ENCODE results near the gene CHM. TPM values are rescaled to one million over a fixed set of nuclear protein-coding genes. Genes with fewer than 3 reads are reported as not detected.
"Not testable (repeated sequence)": the region's sequence is repeated elsewhere in the genome, so short reads cannot be mapped to it uniquely, and the experiment has no call there.

CHM gene
- total RNA-seq, 2 experiments from 2014 or later, result 12.0 to 13.9 TPM

DNA sequence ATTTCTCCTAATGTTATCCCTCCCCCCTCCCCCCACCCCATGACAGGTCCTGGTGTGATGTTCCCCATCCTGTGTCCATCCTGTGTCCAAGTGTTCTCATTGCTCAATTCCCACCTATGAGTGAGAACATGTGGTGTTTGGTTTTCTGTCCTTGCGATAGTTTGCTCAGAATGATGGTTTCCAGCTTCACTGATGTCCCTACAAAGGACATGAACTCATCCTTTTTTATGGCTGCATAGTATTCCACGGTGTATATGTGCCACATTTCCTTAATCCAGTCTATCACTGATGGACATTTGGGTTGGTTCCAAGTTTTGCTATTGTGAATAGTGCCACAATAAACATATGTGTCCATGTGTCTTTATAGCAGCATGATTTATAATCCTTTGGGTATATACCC is 113.0 kb downstream of the CHM start:
- H3K9me3 Mint-ChIP-seq; H3K27me3 Mint-ChIP-seq; CTCF ChIA-PET; H3K4me3 Mint-ChIP-seq; H3K27ac Mint-ChIP-seq; intact Hi-C loops (cut with micrococcal nuclease); DNase-seq; H3K36me3 Mint-ChIP-seq; H3K4me1 Mint-ChIP-seq (ENCODE audit: low read depth); POLR2A ChIA-PET: not testable (repeated sequence)

DNA sequence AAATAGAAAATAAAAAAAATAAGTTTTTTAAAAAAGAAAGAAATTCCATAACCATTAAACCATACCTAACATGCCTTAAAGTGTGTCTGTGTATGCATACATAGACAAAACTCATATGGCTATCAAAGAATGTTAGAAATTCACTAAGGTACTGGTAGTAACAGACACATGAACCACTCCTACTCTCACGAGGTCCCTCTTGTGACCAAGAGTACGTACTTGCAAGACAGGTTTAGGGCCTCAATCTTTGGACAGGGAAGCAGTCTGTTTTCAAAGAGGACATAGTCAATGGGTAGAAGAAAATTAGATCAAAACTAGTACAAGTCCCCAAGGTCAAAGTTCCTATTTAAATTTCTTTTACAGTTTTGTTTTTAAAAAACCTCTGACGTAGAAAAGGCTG is 117.3 kb downstream of the CHM start:
- DNase-seq, result no peak
- intact Hi-C loops (cut with micrococcal nuclease), result no loop called here
- POLR2A ChIA-PET, result no interaction called here
- Mint-ChIP-seq H3K27ac (no peak overlapping the region), H3K9me3 (no peaks in the 10 kb centered on the region), H3K27me3 (no peaks in the 10 kb centered on the region), H3K36me3 (no peaks in the 10 kb centered on the region), H3K4me3 (no peak overlapping the region), H3K4me1 (ENCODE audit: low read depth) (no peaks in the 10 kb centered on the region)
- CTCF ChIA-PET, result no interaction called here

DNA sequence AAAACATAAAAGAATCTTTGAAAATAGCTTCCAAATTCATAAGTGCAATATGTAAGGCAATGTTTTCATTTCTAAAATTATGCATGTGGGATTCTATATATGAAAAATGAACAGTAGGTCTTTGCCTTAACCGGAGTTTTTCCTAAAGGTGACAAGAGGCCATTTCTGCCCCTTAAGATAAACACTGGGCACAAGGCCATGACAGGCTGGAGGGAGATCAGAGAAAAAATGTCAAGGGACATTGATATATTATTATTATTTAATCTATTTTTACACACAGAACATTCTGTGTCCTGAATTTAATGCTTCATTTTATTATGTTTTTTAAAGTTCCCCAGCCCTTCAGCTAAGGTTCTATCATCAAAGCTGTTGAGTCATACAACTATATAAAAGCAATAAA is 118.8 kb downstream of the CHM start:
- ChIA-PET CTCF (no interaction called here), POLR2A (no interaction called here)
- Mint-ChIP-seq H3K4me3 (no peak overlapping the region), H3K4me1 (ENCODE audit: low read depth) (peaks cover 5% of the 10 kb centered on the region), H3K27ac (no peak overlapping the region), H3K36me3 (no peaks in the 10 kb centered on the region), H3K9me3 (no peaks in the 10 kb centered on the region), H3K27me3 (no peaks in the 10 kb centered on the region)
- intact Hi-C loops (cut with micrococcal nuclease), result no loop called here
- DNase-seq, result no peak

DNA sequence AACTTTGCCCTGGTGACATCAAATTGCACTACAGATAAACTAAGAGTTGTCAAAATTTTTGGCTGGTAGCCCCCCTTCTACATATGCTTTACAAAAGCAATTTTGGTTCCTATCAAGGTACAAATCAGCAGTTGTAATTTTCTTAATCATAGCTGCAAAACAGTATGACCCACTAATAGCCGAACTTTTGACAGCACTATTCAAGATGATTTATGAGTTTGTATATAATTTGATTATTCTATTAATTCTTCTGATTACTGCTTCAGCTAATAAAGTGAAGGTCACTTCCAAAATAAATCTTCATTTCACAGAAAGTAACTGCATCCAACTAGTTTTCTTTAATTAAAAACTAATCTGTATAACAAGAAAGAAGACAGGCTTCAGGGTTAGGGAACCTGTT is 119.6 kb downstream of the CHM start:
- POLR2A ChIA-PET, result no interaction called here
- Mint-ChIP-seq H3K27ac (no peak overlapping the region), H3K36me3 (no peaks in the 10 kb centered on the region), H3K4me3 (no peak overlapping the region), H3K27me3 (no peaks in the 10 kb centered on the region), H3K9me3 (no peaks in the 10 kb centered on the region), H3K4me1 (ENCODE audit: low read depth) (peaks cover 13% of the 10 kb centered on the region)
- DNase-seq, result no peak
- intact Hi-C loops (cut with micrococcal nuclease), result no loop called here
- CTCF ChIA-PET, result no interaction called here

DNA sequence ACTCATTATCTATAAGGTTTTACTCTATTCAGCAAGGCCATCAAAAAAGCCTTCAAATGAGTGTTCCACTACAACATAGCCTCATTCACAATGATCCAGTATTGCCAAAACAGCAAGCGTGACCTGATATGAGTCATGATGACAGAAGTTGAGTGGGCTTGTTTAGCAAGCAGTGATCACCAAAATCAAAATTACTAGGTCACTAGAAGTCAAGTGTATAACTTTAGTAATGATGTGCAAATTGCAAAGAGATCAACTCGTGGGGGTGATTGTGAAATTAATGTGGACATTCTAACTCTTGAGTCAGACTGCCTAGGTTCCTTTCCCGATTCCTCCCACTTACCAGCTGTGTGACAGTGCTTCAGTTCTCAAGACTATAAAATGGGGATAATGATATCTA is 124.5 kb downstream of the CHM start:
- no peak overlapping the region for H3K27ac Mint-ChIP-seq
- no peak overlapping the region for H3K4me3 Mint-ChIP-seq
- H3K36me3 Mint-ChIP-seq, result peaks cover 11% of the 10 kb centered on the region
- H3K9me3 Mint-ChIP-seq, result no peaks in the 10 kb centered on the region
- ChIA-PET CTCF (no interaction called here), POLR2A (no interaction called here)
- peak; percentile 7 for DNase-seq
- H3K4me1 Mint-ChIP-seq (ENCODE audit: low read depth), result peaks cover 15% of the 10 kb centered on the region
- H3K27me3 Mint-ChIP-seq, result no peaks in the 10 kb centered on the region
- intact Hi-C loops (cut with micrococcal nuclease), result no loop called here

DNA sequence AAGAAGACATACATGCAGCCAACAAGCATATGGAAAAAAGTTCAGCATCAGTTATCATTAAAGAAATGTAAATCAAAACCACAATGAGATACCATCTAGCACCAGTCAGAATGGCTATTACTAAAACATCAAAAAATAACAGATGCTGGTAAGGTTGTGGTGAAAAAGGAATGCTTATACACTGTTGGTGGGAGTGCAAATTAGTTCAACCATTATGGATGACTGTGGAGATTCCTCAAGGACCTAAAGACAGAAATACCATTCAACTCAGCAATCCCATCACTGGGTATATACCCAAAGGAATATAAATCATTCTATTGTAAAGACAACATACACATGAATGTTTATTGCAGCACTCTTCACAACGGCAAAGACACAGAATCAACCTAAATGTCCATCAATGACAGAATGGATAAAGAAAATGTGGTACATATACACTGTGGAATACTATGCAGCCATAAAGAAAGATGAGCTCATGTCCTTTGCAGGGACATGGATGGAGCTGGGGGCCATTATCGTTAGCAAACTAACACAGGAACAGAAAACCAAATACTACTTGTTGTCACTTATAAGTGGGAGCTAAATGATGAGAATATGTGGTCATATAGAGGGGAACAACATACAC is 130.6 kb downstream of the CHM start:
- H3K4me3 Mint-ChIP-seq; intact Hi-C loops (cut with micrococcal nuclease); H3K9me3 Mint-ChIP-seq; DNase-seq; H3K27me3 Mint-ChIP-seq; CTCF ChIA-PET; H3K27ac Mint-ChIP-seq; H3K4me1 Mint-ChIP-seq (ENCODE audit: low read depth); POLR2A ChIA-PET: not testable (repeated sequence)
- peaks cover 21% of the 10 kb centered on the region for H3K36me3 Mint-ChIP-seq

DNA sequence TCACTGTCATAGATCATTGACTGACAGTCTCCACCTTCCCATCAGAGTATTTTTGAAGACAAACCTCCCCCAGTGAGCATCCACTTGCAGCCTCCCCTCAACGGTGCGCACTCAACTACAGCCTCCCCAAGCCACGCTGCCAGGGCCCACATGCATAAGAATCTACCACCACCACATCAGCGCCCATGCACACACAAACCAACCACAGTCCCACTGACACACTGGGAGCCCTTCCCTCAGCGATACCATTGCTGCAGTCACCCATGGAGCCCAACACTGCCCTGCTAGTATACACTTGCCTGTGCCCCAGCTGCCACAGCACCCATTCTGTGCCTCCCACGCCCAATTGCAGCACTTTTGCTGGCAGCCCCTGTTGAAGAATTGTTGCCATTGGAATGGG is 132.9 kb downstream of the CHM start:
- Mint-ChIP-seq H3K9me3 (peaks cover 4% of the 10 kb centered on the region), H3K27me3 (no peaks in the 10 kb centered on the region), H3K36me3 (peaks cover 23% of the 10 kb centered on the region), H3K4me1 (ENCODE audit: low read depth) (peaks cover 6% of the 10 kb centered on the region), H3K4me3 (no peak overlapping the region), H3K27ac (no peak overlapping the region)
- intact Hi-C loops (cut with micrococcal nuclease), result no loop called here
- no peak for DNase-seq
- ChIA-PET POLR2A (no interaction called here), CTCF (no interaction called here)

DNA sequence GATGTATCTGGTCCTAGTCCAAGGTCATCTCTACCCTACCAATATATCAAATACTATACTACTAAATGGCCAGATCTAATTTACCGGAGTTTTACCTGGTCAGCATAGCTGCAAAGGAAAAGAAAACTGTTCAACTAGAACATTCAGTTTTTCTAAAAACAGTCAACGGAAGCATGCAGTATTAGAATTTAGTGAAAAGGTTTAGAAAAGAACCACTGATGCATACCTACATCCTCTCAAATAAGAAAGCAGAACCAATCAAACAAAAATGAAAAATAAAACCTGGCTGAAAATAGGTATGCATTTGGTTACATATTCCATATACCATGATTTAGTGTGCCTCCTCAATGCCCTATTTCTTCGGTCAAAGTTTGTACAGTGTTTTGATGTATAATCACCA is 140.0 kb downstream of the CHM start:
- H3K36me3 Mint-ChIP-seq, result peaks cover 3% of the 10 kb centered on the region
- H3K9me3 Mint-ChIP-seq, result no peaks in the 10 kb centered on the region
- no peaks in the 10 kb centered on the region for H3K4me1 Mint-ChIP-seq (ENCODE audit: low read depth)
- no peak overlapping the region for H3K27ac Mint-ChIP-seq
- no peak overlapping the region for H3K4me3 Mint-ChIP-seq
- ChIA-PET POLR2A (no interaction called here), CTCF (no interaction called here)
- H3K27me3 Mint-ChIP-seq, result no peaks in the 10 kb centered on the region
- intact Hi-C loops (cut with micrococcal nuclease), result no loop called here
- no peak for DNase-seq

DNA sequence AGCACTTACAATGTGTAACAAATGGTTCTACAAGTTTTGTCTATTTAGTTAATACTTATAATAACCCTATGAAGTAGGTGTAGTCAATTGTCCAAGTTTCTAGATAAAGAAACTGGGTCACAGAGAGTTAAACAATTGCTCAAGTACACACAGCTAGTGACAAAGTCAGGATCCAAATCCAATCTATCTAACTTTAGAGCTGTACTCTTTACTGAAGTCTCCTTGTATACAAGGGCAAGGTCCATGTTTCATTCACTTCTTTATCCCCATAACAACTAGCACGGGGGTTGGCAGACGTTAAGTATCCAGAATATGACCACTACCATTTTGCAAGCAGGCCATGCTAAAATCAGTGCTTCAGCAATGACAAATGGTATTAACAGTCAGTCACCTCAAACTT is 141.0 kb downstream of the CHM start:
- CTCF ChIA-PET, result no interaction called here
- no peak overlapping the region for H3K27ac Mint-ChIP-seq
- H3K4me3 Mint-ChIP-seq, result no peak overlapping the region
- no peak for DNase-seq
- H3K9me3 Mint-ChIP-seq, result no peaks in the 10 kb centered on the region
- H3K36me3 Mint-ChIP-seq, result peaks cover 3% of the 10 kb centered on the region
- H3K4me1 Mint-ChIP-seq (ENCODE audit: low read depth), result no peaks in the 10 kb centered on the region
- intact Hi-C loops (cut with micrococcal nuclease), result no loop called here
- POLR2A ChIA-PET, result no interaction called here
- H3K27me3 Mint-ChIP-seq, result no peaks in the 10 kb centered on the region

DNA sequence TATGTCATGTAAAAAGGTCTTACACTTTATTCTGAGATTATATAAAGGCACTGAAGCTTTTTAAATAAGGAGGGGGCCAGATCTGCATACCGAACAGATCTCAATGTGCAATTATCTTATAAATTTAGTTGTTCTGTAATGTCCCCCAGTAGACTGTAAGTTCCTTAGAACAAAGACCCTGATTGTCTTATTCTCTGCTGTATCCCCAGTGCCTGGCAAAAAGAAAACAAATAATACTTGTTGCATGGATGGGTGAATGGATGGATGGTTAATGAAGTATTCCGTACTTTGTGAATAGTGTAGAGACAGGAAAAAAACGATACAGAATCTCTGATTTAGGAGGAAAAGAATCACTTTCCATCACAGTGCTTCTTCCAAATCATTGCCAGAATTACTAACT is 141.5 kb downstream of the CHM start:
- Mint-ChIP-seq H3K4me3 (no peak overlapping the region), H3K27ac (no peak overlapping the region), H3K27me3 (no peaks in the 10 kb centered on the region), H3K36me3 (peaks cover 3% of the 10 kb centered on the region), H3K4me1 (ENCODE audit: low read depth) (no peaks in the 10 kb centered on the region), H3K9me3 (no peaks in the 10 kb centered on the region)
- ChIA-PET CTCF (no interaction called here), POLR2A (no interaction called here)
- intact Hi-C loops (cut with micrococcal nuclease), result no loop called here
- DNase-seq, result no peak

DNA sequence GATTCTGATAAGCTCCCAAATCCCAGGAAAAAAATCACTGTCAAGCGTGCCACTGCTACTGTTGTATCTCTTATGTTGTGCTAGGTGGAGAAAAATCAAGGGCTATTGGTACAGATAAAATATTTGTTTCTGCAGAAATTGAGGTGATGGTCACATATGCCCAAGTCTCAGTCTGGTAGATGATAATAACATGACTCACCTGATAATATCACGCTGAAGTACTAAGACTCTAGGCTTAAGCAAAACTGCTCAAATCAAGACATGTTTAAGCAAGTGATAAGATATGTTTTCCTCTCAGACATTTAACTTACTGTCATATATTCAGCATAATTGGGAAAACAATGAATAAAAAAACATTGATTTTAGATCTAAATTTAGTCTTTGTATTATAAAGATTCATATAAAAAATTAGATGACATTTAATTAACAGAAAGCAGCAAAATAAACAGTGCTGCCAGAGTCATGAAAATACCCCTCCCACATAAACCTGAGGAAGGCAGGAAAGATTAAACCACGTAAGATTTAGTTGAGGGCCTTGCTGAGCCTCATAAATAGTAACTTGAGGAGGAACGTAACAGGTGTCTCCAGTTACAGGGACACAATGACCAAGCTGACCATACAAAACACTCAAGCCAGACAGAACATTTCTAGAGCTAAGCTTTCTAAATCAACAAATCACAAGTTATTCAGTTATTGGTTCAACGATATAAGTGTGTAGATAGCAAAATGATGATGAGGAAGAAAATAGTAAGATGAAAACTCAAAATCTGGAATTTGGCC is 143.5 kb downstream of the CHM start:
- no peak overlapping the region for H3K27ac Mint-ChIP-seq
- H3K4me3 Mint-ChIP-seq, result no peak overlapping the region
- no peak for DNase-seq
- H3K4me1 Mint-ChIP-seq (ENCODE audit: low read depth), result no peaks in the 10 kb centered on the region
- H3K27me3 Mint-ChIP-seq, result no peaks in the 10 kb centered on the region
- no peaks in the 10 kb centered on the region for H3K9me3 Mint-ChIP-seq
- CTCF ChIA-PET, result no interaction called here
- H3K36me3 Mint-ChIP-seq, result no peaks in the 10 kb centered on the region
- intact Hi-C loops (cut with micrococcal nuclease), result no loop called here
- POLR2A ChIA-PET, result no interaction called here

DNA sequence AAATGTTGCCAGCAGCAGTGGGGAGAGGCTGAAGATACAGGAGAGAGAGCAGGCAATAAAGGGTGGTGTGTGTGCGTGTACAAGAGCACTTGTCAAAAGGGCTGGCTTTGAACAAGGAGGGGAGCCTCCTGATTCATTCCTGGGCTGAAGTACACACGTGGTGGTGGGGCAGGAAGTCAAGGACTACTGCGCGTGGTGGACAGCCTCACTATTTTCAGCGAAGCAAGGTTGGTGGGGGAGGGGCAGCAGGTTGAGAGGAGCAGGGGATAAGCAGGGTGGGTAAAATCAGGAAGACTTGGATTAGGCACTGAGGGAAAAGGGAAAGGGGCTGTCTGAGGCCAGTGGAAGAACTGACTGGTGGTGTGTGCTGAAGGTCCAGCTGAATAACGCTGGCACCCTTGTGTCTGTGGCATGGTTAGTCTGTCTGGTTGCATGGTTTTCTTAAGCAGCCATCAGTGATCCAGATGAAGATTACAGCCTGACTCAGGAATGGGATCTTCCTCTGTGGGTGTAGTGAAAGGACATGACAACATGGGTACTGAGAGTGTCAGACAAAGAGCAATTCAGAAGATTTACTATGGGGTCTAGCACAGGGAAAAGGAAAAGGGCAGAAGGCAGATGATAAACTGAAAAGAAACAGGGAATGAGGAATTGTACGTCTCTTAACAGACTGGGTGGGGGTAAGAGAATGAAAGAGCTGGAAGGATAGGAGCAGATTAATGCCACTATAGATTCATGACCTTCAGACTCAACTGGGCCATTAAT is 149.8 kb downstream of the CHM start:
- Mint-ChIP-seq H3K27ac (no peak overlapping the region), H3K4me1 (ENCODE audit: low read depth) (no peaks in the 10 kb centered on the region), H3K36me3 (peaks cover 11% of the 10 kb centered on the region), H3K9me3 (no peaks in the 10 kb centered on the region), H3K27me3 (no peaks in the 10 kb centered on the region), H3K4me3 (no peak overlapping the region)
- CTCF ChIA-PET, result no interaction called here
- intact Hi-C loops (cut with micrococcal nuclease), result no loop called here
- DNase-seq, result no peak
- POLR2A ChIA-PET, result no interaction called here

DNA sequence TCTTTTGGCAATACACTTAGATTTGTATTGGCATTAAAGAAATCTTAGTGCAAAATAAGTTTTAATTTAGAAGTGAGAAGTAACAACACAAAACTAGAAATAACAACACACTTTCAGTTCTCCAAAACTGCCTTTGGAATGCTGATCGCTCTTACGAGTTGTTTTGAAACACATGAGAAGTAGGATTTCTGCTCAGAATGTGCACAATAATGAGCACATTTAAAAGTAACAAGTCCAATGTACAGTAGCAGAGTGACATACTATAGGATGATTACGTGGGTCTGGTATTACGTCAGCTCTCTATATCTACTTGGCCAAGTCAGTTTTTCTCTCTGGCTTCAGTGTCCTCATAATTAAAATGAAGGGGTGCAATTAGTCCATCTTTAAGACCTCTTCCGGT is 164.8 kb downstream of the CHM start:
- H3K36me3 Mint-ChIP-seq, result peaks cover 4% of the 10 kb centered on the region
- no peaks in the 10 kb centered on the region for H3K9me3 Mint-ChIP-seq
- CTCF ChIA-PET, result no interaction called here

More for the DNA sequence above, 164.8 kb downstream of the CHM start:
- H3K27me3 Mint-ChIP-seq, result no peaks in the 10 kb centered on the region
- intact Hi-C loops (cut with micrococcal nuclease), result no loop called here
- no peak overlapping the region for H3K4me3 Mint-ChIP-seq
- no peak overlapping the region for H3K27ac Mint-ChIP-seq
- DNase-seq, result no peak
- POLR2A ChIA-PET, result no interaction called here
- H3K4me1 Mint-ChIP-seq (ENCODE audit: low read depth), result no peaks in the 10 kb centered on the region
